Progenitor cell of endocrine pancreas (in vitro differentiated cells): ENCODE measurements around the gene VIPR2. TPM values are rescaled to one million over a fixed set of nuclear protein-coding genes. Genes with fewer than 3 reads are reported as not detected.

ENCODE experiments used
- DNase-seq: peaks from one replicate; pipeline ENCODE4 v3.0.0; 2021; ENCODE audit warnings: low spot score; ENCODE audit not compliant: unreplicated experiment
- H3K27ac Mint-ChIP-seq: 2 replicates; pipeline ENCODE4 v1.8.0; 2021; ENCODE audit warnings: mild to moderate bottlenecking, moderate library complexity, mixed read lengths
- H3K27me3 Mint-ChIP-seq: 2 replicates; pipeline ENCODE4 v1.8.0; 2021; ENCODE audit warnings: mixed read lengths
- H3K36me3 Mint-ChIP-seq: 2 replicates; pipeline ENCODE4 v1.8.0; 2022; ENCODE audit warnings: mixed read lengths; ENCODE audit not compliant: insufficient read depth
- H3K4me1 Mint-ChIP-seq: 2 replicates; pipeline ENCODE4 v1.8.0; 2021; ENCODE audit warnings: low read depth, mixed read lengths
- H3K4me3 Mint-ChIP-seq: 2 replicates; pipeline ENCODE4 v1.8.0; 2021; ENCODE audit warnings: low read depth, mild to moderate bottlenecking, moderate library complexity, mixed read lengths
- H3K9me3 Mint-ChIP-seq: 2 replicates; pipeline ENCODE4 v1.8.0; 2021; ENCODE audit warnings: low read depth, mixed read lengths
- total RNA-seq: library from RNA; stranded (reverse); gene quantifications from 2 replicates; pipeline ENCODE4 v1.2.1, GENCODE V29; 2021
- TF ChIP-seq, protein P1 (sequence below): fragments of 200-600 bp; sonication (generic); IDR thresholded peaks from one replicate; pipeline ENCODE4 v1.5.0; 2021; ENCODE audit warnings: antibody characterized with exemption, mild to moderate bottlenecking; ENCODE audit not compliant: unreplicated experiment

VIPR2 gene
- total RNA-seq, 1 donor from 2014 or later = 0.36 TPM

DNA sequence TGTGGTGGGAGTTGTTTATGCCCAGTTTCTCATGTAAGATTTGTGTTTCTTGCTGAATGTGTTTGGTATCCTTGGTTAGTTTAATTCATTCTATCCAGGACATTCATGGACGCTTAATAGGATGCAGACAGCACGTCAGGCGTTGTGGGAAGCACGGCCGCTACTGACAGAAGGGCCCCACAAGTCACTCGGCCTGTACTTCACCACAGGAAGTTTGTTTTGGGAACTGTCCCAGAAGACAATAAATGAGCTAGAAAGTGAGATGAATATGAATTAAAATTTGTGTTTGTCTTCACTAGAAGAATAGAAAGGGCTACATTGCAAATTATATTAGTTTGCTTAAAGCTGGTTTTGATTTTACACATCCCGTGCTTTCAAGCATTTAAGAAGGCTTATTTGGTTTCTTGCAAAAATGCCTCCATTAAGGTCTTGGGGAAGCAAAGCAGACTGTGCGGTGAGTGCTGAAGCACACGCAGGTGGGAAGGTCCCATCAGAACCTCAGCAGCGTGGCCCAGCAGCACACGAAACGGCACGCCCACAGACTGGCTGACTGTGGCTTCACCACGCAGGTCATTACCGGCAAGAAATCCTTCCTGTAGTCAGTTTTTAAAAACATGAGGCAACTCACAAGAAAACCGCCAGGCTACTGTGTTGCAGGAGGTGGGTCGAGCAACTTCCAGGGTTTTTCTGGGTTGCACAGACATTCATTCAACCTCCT, 74.1 kb downstream of the VIPR2 start:
- Mint-ChIP-seq H3K4me3 (no peak overlapping the region), H3K4me1 (no peaks in the 10 kb centered on the region), H3K27ac (no peak overlapping the region), H3K9me3 (no peaks in the 10 kb centered on the region), H3K36me3 (no peaks in the 10 kb centered on the region), H3K27me3 (peaks cover 3% of the 10 kb centered on the region)
- TF ChIP-seq, protein P1, sequence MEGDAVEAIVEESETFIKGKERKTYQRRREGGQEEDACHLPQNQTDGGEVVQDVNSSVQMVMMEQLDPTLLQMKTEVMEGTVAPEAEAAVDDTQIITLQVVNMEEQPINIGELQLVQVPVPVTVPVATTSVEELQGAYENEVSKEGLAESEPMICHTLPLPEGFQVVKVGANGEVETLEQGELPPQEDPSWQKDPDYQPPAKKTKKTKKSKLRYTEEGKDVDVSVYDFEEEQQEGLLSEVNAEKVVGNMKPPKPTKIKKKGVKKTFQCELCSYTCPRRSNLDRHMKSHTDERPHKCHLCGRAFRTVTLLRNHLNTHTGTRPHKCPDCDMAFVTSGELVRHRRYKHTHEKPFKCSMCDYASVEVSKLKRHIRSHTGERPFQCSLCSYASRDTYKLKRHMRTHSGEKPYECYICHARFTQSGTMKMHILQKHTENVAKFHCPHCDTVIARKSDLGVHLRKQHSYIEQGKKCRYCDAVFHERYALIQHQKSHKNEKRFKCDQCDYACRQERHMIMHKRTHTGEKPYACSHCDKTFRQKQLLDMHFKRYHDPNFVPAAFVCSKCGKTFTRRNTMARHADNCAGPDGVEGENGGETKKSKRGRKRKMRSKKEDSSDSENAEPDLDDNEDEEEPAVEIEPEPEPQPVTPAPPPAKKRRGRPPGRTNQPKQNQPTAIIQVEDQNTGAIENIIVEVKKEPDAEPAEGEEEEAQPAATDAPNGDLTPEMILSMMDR = no peak
- no peak for DNase-seq

DNA sequence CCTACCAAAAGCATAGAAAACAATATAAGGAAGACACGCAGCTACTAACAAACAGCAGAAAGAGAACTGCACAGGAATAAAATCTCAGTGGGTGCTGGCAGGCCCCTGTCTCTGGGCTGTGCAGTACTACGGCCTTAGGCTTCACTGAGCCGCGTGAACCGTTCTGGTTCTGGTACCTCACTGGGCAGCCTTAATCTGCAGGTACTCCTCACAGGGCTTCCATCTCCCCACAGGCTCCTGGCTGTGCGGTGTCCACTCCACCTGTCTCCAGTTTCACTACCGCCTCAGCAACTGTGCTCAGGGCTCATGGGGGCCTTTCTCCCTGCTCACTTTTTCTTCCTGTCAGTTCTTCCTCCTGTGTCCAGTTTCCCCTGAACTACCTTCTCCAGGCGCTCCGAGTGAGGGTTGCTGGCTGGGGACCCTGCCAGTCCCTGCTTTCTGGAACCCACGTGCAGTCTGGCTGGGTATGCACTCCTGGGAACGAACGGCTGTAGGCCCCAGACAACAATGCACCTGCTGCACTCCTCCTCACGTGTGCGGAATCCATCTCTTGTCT, 75.7 kb downstream of the VIPR2 start:
- peaks cover 3% of the 10 kb centered on the region for H3K27me3 Mint-ChIP-seq
- H3K27ac Mint-ChIP-seq = no peak overlapping the region
- H3K36me3 Mint-ChIP-seq = no peaks in the 10 kb centered on the region
- H3K4me1 Mint-ChIP-seq = no peaks in the 10 kb centered on the region
- no peak for DNase-seq
- TF ChIP-seq, protein P1 = no peak
- no peak overlapping the region for H3K4me3 Mint-ChIP-seq
- no peaks in the 10 kb centered on the region for H3K9me3 Mint-ChIP-seq

DNA sequence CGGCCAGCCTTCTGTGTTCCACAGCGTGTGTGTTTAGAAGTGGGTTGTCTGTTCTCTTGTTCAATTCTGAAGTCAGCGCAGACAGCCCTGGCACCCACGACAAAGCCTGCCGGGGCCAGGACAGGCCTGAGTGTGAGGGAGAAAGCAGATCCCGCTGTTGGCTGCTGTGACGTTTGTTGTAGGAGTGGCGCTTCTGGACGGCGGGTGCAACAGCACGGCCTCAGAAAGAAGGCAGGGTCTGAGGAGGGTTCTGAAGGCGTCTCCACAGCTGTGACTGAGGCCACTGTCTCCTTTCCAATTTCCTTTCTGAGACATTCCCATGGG, 76.2 kb downstream of the VIPR2 start:
- H3K27ac Mint-ChIP-seq = no peak overlapping the region
- TF ChIP-seq, protein P1 = no peak
- no peaks in the 10 kb centered on the region for H3K4me1 Mint-ChIP-seq
- DNase-seq = no peak
- no peaks in the 10 kb centered on the region for H3K36me3 Mint-ChIP-seq
- peaks cover 3% of the 10 kb centered on the region for H3K27me3 Mint-ChIP-seq
- H3K9me3 Mint-ChIP-seq = no peaks in the 10 kb centered on the region
- H3K4me3 Mint-ChIP-seq = no peak overlapping the region

DNA sequence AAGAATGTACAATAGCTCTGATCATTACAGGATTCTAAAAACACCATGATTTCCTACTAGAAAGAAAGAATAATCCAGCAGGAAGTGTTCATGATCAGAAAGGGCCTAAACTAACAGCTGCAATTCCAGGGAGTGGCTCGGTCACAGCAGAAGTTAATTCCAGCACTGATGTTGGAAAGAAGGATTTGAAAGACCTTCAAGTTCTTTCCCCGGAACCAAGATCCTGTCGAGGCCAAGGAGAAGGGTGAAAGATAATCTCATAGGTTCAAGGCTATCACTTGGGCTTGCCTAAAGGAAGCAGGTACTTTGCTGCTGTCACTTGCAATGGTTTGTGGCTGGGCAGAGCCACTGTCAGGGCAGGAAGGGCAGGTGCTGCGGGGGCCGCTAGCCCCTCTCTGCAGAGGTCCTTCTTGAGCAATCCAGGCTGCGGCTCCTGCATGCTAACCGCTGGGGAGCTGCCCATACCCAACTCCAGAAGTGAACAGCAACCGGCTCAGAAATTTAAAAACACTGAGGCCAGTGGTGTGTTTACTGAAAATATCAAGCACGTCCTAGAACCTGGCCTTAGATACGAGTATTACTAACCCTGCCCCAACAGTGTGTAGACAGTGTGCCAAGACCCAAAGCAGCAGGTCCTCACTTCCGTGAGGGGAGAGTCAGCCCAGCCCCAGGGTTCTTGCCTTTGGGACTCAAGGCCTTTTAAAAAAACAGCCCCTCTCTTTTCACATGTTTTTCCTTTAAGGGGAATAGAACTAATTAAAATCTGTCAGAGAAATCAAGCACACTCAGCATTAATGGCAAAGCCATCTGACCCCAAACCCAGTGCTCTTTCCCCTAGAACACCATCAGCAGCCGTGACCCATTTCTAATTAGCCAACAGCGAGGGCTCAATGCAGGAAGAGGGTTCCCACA, 76.8 kb downstream of the VIPR2 start:
- no peak overlapping the region for H3K4me3 Mint-ChIP-seq
- no peaks in the 10 kb centered on the region for H3K4me1 Mint-ChIP-seq
- H3K9me3 Mint-ChIP-seq = no peaks in the 10 kb centered on the region
- peaks cover 3% of the 10 kb centered on the region for H3K27me3 Mint-ChIP-seq
- H3K36me3 Mint-ChIP-seq = no peaks in the 10 kb centered on the region
- H3K27ac Mint-ChIP-seq = no peak overlapping the region
- TF ChIP-seq, protein P1 = no peak
- no peak for DNase-seq

DNA sequence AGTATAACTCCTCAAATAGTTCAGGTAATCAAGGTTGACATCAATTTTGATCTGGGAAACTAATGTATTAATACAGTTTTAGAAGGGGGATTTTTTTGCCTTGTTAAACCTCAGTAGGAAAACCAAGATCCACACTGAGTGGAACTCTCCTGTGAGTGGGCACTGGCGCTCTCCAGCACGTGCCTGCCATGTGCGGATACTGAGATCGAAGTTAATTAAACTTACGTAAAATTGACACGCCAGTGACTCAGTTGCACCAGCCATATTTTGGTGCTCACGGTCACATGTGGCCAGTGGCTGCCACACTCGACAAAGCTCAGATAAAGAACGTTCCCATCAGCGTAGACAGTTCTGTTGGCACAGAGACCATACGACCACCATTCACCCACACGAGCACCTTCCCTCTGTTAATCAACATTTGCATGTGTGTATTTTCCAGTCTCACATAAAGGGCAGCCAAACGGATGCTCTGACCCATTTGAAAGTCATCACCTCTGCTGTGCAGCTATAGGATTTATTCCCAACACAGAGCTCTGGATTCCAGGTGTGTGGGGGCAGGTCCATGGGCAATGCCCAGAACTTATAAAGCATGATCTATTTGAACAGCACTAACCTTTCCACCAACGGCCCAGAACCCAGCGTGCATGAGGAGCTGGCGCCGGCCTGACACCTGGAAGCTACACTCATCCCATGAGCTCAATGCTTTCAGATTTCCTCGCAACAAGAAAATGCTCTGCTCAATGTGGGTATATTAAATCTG, 77.7 kb downstream of the VIPR2 start:
- H3K9me3 Mint-ChIP-seq = no peaks in the 10 kb centered on the region
- no peak for DNase-seq

More for the DNA sequence above, 77.7 kb downstream of the VIPR2 start:
- H3K4me3 Mint-ChIP-seq = no peak overlapping the region
- no peaks in the 10 kb centered on the region for H3K4me1 Mint-ChIP-seq
- H3K36me3 Mint-ChIP-seq = no peaks in the 10 kb centered on the region
- peaks cover 6% of the 10 kb centered on the region for H3K27me3 Mint-ChIP-seq
- TF ChIP-seq, protein P1 = no peak
- no peak overlapping the region for H3K27ac Mint-ChIP-seq
